Measurements from ENCODE around the gene TMEM204. TPM values are rescaled to one million over a fixed set of nuclear protein-coding genes. Genes with fewer than 3 reads are reported as not detected.
A peak's percentile ranks its signal among the peaks of the same experiment; 100 is the strongest.

The TMEM204 gene
- total RNA-seq, 1 experiment from 2014 or later, result not detected

DNA sequence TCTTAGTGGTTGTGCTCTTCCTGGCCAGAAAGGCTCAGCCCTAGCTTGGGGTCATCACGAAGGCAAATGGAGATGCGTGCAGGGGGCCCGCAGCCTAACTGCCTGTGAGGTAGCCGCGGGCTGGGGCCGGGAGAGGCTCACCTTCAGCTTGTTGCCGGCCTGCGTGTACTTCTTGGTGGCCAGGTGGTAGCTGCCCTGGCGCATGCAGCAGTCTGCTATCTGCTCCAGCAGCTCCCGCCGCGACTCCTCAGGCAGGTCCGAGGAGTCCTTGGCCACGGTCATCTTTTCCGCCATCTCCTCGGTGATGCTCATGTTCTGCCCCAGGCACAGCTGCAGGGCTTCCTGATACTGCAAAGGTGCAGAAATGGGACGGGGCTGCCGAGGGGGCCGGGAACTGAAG is 13.0 kb upstream of the TMEM204 start:
- DNase-seq (ENCODE audit: low read depth), result no peak

DNA sequence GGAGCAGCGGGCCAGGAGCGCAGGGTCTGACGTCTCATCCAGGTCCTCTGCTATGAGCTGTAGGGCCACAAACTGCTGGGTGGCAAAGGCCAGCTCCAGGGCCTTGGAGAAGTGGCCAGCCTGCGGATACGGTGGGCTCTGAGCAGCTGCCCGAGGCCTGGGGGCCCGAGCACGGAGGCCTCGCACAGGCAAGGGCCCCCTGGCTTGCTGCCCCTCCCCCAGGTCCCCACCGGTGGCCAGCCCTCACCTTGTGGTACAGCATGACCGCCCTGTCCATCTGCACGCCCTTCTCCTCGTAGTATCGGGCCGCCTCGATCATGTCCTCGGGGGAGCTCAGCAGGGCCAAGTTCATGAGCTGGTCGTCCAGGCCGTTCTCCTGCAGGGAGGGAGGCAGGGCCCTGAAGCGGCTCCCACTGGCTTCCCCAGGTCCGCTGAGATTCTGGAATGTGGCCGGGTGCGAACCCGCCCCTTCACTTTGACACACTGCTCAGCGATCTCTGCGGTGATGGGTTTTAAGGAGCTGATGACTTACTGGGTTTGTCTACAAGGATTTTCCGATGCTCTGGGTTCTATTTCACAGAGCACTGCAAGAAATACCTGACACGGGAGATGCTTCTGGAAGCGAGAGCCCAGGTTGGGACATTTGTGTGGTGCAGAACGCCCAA is 9.8 kb upstream of the TMEM204 start:
- no peak for DNase-seq (ENCODE audit: low read depth)

GRCh38 chr16:1524366-1524765 is 9.1 kb upstream of the TMEM204 start:
- DNase-seq (ENCODE audit: low read depth), result no peak

DNA sequence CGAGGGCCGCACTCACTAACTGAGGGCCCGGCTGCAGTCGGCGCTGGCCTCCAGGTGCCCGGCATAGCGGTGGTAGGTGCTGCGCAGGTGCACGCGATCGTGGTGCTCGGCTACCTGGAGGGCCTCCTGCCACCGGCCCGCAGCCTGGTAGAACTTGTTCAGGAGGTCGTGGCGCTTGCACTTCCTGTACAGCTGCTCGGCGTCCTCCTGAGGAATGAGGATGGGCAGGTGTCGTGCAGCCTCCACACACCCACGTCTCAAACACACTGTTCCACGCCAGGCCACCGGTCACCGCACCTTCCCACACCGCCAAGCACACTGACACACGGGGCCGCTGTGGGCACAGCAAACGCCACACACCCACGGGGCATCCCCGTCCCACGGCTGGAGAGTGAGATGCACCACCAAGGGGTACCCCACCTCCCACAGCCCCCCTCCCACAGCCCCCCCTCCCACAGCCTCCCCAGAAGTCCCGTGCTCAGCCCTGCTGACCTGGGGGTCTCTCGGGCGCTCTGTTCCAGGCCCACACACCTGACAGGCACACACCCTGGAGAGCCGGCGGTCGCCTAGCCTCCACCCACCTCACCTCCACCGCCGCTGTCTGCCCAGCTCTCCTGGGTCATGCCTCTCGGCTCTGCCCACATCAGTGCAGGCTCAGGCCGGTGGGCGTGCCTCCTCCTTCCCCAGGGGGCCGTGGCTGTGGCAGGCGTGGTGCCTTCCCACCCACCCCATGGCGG is 7.4 kb upstream of the TMEM204 start:
- DNase-seq (ENCODE audit: low read depth), result no peak

DNA sequence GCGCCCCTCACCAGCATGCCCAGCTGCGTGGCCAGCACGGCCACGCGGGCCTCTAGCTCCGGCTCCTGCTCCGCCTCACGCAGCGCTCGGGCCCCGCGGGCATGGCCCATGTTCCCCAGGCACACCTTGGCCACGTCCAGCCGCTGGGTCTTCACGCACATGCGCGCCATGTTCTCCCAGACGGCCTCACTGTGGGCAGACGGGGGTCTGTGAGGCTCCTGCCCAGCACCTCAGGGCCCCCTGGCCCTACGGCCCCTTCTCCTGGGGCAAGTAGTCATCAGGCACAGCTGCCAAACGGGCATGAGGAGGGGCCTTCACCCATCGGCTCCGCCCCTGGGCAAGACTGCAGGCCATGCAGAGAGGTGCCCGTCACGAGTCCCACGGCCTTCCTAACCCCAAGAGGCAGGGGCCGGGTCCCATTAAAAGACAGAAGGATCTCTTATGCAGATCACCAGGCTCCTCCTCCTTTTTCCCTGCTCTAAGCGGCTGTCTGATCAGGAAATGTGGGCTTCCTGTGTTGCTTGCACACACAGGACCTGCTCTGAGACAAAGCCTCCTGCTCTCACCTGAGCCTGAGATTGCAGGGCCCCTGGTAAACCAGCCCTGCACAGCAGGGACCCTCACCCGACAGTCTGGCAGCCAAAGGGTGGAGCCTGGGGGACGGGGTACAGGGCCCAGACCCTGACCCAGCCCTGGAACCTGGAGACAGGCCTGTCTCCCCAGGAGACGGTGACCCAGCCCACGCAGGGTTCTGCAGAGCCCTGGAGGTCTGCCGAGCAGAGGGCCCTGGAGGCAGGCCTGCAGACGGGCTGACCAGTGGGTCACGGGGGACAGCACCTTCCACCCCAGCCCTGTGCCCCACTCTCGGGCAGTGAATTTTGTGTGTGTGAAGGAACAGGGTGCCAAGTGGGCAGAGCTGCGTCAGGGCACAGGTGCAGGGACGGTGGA is 6.6 kb upstream of the TMEM204 start:
- DNase-seq (ENCODE audit: low read depth), result no peak

- DNase-seq (ENCODE audit: low read depth), result peak; percentile 53
These were observed 5.3 kb upstream of the TMEM204 start for GRCh38 chr16:1527836-1528811.

- DNase-seq (ENCODE audit: low read depth), result no peak
These were observed 4.4 kb upstream of the TMEM204 start for GRCh38 chr16:1528921-1529537.

- no peak for DNase-seq (ENCODE audit: low read depth)
These were observed 3.0 kb upstream of the TMEM204 start for GRCh38 chr16:1530349-1530882.

DNA sequence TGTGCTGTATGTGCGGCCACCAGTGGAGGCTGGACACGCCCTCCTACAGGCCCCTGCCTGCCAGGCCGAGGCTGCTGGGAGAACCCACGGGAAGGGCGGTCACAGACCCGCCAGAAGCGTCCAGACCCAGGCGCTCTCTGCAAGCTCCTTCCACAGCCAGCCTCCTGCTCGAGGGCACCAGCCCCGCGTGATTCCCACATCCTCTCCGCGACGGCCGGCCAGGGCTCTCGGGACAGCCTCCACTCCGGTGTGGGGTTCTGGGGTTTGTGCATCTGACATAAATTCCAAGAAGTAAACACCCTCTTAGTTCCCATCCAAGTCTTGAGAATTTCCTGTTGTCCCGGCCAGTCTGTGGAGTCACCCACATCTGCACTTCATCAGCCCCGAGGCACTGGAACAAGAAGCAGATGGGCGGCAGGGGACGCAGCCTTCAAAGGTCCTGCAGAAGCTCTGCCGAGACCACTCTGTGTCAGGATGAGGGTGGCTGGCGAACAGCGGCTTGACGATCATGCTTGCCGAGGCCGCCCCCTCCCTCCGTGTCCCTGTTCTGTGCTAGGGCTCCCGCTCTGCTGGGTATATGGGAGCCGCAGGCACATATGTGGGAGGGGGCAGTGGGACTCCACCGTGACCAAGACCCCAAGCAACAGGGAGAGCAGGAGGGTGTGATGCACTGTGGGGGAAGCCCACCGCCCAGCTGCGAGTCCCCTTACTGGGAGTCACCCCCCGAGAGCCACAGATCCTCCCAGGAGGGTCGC is 2.4 kb upstream of the TMEM204 start:
- no peak for DNase-seq (ENCODE audit: low read depth)

- DNase-seq (ENCODE audit: low read depth), result no peak
These were observed 1.9 kb upstream of the TMEM204 start for GRCh38 chr16:1531638-1531910.

DNA sequence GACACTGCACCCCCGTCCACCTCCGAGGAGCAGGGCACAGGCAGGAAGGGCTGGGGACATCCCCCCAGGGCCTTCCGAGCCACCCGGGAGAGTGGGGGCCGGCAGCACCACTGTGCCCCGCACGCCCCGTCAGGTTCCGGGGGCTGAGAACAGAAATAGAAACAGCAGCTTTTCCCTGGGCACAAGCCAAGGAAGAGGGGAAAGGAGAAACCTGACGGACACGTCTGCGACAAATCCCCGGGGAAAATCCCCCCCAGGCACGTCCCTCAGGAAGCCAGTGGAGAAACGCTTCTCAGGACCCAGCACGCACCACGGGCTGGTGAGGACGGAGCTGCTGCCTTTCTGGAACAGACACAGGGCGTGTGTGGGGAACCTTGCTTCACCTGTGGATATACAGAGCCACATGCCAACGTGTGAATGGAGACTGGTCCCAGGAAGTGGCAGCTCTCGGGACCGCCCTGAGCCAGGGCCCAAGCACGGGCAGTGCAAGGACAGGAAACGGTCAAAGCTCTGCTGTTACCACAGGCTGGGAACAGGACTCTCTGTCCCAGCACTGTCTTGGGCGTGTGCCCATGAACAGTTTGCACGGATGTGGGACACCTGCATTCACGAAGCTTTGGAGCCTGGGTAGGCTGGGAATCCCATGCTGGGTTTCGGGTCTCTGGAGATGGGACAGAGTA is 1.2 kb upstream of the TMEM204 start:
- DNase-seq (ENCODE audit: low read depth), result no peak

- no peak for DNase-seq (ENCODE audit: low read depth)
These were observed 695 bp upstream of the TMEM204 start for GRCh38 chr16:1532771-1533170.

DNA sequence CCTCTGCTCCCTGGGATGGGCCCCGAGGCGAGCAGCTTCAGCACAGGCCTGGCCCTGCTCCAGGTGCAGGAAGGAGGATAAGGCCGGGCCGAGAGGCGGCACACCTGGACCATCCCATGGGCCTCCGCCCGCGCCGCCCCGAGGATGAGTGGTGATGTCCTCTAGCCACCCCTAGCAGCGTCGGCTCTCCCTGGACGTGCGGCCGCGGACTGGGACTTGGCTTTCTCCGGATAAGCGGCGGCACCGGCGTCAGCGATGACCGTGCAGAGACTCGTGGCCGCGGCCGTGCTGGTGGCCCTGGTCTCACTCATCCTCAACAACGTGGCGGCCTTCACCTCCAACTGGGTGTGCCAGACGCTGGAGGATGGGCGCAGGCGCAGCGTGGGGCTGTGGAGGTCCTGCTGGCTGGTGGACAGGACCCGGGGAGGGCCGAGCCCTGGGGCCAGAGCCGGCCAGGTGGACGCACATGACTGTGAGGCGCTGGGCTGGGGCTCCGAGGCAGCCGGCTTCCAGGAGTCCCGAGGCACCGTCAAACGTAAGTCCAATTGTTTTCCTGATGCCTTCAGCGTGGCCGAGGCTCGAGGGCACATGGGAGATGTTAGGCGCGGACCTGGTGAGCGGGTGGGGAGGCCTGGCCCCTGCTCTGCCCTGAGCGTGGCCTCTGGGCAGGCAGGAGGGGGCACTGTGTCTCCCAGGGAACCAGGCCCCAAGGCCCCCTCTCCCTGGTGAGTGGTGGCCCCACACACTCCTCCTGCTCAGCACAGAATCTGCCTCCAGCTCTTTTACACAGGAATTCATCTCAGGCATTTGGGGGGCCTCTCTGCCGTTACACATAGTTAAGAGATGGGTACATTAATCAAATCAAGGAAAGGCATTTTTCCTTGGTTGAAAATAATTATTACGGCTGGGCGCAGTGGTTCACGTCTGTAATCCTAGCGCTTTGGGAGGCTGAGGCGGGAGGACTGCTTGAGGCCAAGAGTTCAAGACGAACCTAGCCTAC is 855 bp downstream of the TMEM204 start:
- DNase-seq (ENCODE audit: low read depth), result no peak

GRCh38 chr16:1535391-1536291 is 2.2 kb downstream of the TMEM204 start:
- DNase-seq (ENCODE audit: low read depth), result no peak

- DNase-seq (ENCODE audit: low read depth), result no peak
These were observed 3.1 kb downstream of the TMEM204 start for GRCh38 chr16:1536601-1537000.

DNA sequence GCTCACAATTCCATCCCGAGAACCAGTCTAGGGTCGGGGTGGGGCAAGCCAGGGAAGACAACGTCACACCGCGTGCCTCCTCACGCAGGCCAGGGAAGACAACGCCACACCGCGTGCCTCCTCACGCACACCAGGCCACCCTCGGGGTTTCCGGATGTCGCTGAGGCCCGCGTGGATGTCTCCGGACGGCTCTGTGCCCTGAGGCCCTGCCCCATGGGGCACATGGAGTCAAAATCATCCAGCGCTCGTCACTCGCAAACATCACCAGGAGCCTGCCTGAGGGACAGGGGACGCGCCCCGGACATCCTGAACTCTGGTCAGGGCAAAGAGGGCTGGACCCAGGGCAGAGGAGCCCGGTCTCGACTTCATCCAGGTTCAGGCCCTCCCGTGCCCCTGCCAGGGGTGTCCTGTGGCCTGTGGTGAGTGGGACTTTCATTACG is 3.7 kb downstream of the TMEM204 start:
- no peak for DNase-seq (ENCODE audit: low read depth)

- DNase-seq (ENCODE audit: low read depth), result no peak
These were observed 4.4 kb downstream of the TMEM204 start for GRCh38 chr16:1537763-1538289.

Measured in Daoy (cell line).